SU-DHL-6 (cell line): ENCODE data around the gene SELENOV.

Source experiments
- H2AFZ ChIP-seq: fragments of 200-600 bp; sonication (generic); 2 replicates; pipeline ENCODE4 v1.6.1; 2014; ENCODE audit warnings: low read depth, mild to moderate bottlenecking, moderate library complexity, mixed read lengths, antibody characterized with exemption, low read length; ENCODE audit not compliant: severe bottlenecking
- H3F3A ChIP-seq: fragments of 200-600 bp; shearing (Covaris generic); 2 replicates; pipeline ENCODE4 v1.6.0; 2016; ENCODE audit warnings: antibody characterized with exemption, mild to moderate bottlenecking; ENCODE audit not compliant: insufficient read depth
- H3K27ac ChIP-seq: fragments of 200-600 bp; sonication (generic); 2 replicates; pipeline ENCODE4 v1.5.1; 2016; ENCODE audit warnings: low read depth, mild to moderate bottlenecking, low read length, moderate library complexity, mixed read lengths
- H3K27me3 ChIP-seq: fragments of 200-600 bp; sonication (generic), shearing (Covaris generic); 2 replicates; pipeline ENCODE4 v1.6.0; 2014; ENCODE audit warnings: mild to moderate bottlenecking, low read length
- H3K36me3 ChIP-seq: fragments of 200-600 bp; sonication (generic); 2 replicates; pipeline ENCODE4 v1.6.1; 2014; ENCODE audit warnings: mild to moderate bottlenecking, low read length, mixed read lengths
- H3K4me2 ChIP-seq: fragments of 300-600, 200-600 bp; shearing (Covaris generic), sonication (generic); 2 replicates; pipeline ENCODE4 v1.6.0; 2014; ENCODE audit warnings: low read length, low read depth, mild to moderate bottlenecking; ENCODE audit not compliant: poor library complexity, severe bottlenecking
- H3K4me3 ChIP-seq: fragments of 200-600 bp; sonication (generic); 2 replicates; pipeline ENCODE4 v1.5.1; 2014; ENCODE audit warnings: antibody characterized with exemption, low read length, mild to moderate bottlenecking, mixed read lengths; ENCODE audit not compliant: insufficient read depth, poor library complexity, severe bottlenecking
- H3K79me2 ChIP-seq: fragments of 200-600 bp; sonication (generic); 2 replicates; pipeline ENCODE4 v1.6.1; 2014; ENCODE audit warnings: mild to moderate bottlenecking, low read length, moderate library complexity; ENCODE audit not compliant: insufficient read depth
- H3K9ac ChIP-seq: fragments of 200-600 bp; sonication (generic); 2 replicates; pipeline ENCODE4 v1.7.0; 2014; ENCODE audit warnings: mild to moderate bottlenecking, low read length
- H3K9me2 ChIP-seq: fragments of 200-600 bp; sonication (generic); replicated peaks from 2 replicates; pipeline ENCODE4 v1.6.1; 2014; ENCODE audit warnings: low read length; ENCODE audit not compliant: insufficient read depth
- H3K9me3 ChIP-seq: fragments of 200-600 bp; sonication (generic); 2 replicates; pipeline ENCODE4 v1.6.1; 2014; ENCODE audit warnings: low read length, mixed read lengths; ENCODE audit not compliant: insufficient read depth
- H4K20me1 ChIP-seq: fragments of 200-600 bp; sonication (generic); 2 replicates; pipeline ENCODE4 v1.6.1; 2014; ENCODE audit warnings: low read depth, mild to moderate bottlenecking, antibody characterized with exemption, low read length, moderate library complexity, mixed read lengths
- EZH2phosphoT487 ChIP-seq: fragments of 200-600 bp; sonication (generic), shearing (Covaris generic); conservative IDR thresholded peaks from 2 replicates; pipeline ENCODE4 v1.6.1; 2018; ENCODE audit warnings: mild to moderate bottlenecking, antibody characterized with exemption, low read length, moderate library complexity, mixed read lengths
- TF ChIP-seq, protein P1 (sequence below): fragments of 200-600 bp; sonication (generic); IDR thresholded peaks from one replicate; pipeline ENCODE4 v1.5.1; 2017; ENCODE audit warnings: antibody characterized with exemption, mild to moderate bottlenecking, low read length, moderate library complexity; ENCODE audit not compliant: insufficient read depth, poor library complexity, severe bottlenecking

The SELENOV gene

DNA sequence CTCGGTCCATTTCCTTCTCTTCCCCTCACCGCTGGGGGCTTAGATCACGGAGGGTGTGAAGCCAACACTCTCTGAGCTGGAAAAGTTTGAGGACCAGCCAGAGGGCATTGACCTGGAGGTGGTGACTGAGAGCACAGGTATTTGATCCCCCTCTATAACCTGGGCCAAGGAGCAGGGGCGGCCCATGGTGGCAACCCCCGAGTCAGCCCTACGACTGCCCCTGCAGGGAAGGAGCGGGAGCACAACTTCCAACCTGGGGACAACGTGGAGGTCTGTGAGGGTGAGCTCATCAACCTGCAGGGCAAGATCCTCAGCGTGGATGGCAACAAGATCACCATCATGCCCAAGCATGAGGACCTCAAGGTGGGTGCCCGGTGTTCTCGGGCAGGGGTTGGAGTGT is 45.9 kb upstream of the SELENOV start:
- Histone ChIP-seq H3K9ac (no peak overlapping the region), H3K27me3 (no peaks in the 10 kb centered on the region), H3F3A (no peaks in the 10 kb centered on the region), H4K20me1 (no peaks in the 10 kb centered on the region), H3K9me3 (no peaks in the 10 kb centered on the region), H2AFZ (no peak overlapping the region), H3K4me3 (no peak overlapping the region), H3K9me2 (no peaks in the 10 kb centered on the region), H3K79me2 (no peaks in the 10 kb centered on the region), H3K27ac (no peak overlapping the region), H3K36me3 (no peaks in the 10 kb centered on the region), H3K4me2 (no peak overlapping the region)
- TF ChIP-seq, protein P1, sequence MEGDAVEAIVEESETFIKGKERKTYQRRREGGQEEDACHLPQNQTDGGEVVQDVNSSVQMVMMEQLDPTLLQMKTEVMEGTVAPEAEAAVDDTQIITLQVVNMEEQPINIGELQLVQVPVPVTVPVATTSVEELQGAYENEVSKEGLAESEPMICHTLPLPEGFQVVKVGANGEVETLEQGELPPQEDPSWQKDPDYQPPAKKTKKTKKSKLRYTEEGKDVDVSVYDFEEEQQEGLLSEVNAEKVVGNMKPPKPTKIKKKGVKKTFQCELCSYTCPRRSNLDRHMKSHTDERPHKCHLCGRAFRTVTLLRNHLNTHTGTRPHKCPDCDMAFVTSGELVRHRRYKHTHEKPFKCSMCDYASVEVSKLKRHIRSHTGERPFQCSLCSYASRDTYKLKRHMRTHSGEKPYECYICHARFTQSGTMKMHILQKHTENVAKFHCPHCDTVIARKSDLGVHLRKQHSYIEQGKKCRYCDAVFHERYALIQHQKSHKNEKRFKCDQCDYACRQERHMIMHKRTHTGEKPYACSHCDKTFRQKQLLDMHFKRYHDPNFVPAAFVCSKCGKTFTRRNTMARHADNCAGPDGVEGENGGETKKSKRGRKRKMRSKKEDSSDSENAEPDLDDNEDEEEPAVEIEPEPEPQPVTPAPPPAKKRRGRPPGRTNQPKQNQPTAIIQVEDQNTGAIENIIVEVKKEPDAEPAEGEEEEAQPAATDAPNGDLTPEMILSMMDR: no peak
- TF ChIP-seq EZH2phosphoT487: no peak

DNA sequence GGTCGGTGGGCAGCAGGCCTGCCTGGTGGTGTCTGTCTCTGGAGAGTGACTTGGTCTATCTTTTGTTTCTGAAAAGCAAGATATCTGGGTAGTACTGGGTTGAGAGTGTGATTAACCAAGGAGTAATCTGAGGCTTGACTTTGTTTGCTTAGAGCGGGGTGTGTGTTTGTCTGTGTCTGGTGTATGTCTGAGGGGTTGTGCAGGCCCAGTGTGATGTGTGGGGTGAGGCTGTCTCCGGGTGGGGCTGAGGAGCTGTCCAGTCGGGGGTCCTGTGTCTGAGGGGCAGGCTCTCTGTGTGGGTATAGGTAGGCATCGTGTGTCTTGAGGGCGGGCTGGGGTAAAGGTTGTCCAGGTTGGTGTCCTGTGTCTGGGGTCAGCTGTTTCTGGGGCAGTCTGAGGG is 45.4 kb upstream of the SELENOV start:
- Histone ChIP-seq H3K4me2 (no peak overlapping the region), H3K9me2 (no peaks in the 10 kb centered on the region), H2AFZ (no peak overlapping the region), H3K27ac (no peak overlapping the region), H3K4me3 (no peak overlapping the region), H3K36me3 (no peaks in the 10 kb centered on the region), H3K9ac (no peak overlapping the region), H4K20me1 (no peaks in the 10 kb centered on the region), H3K9me3 (no peaks in the 10 kb centered on the region), H3K27me3 (no peaks in the 10 kb centered on the region), H3K79me2 (no peaks in the 10 kb centered on the region), H3F3A (no peaks in the 10 kb centered on the region)
- no peak for TF ChIP-seq EZH2phosphoT487
- TF ChIP-seq, protein P1: no peak

DNA sequence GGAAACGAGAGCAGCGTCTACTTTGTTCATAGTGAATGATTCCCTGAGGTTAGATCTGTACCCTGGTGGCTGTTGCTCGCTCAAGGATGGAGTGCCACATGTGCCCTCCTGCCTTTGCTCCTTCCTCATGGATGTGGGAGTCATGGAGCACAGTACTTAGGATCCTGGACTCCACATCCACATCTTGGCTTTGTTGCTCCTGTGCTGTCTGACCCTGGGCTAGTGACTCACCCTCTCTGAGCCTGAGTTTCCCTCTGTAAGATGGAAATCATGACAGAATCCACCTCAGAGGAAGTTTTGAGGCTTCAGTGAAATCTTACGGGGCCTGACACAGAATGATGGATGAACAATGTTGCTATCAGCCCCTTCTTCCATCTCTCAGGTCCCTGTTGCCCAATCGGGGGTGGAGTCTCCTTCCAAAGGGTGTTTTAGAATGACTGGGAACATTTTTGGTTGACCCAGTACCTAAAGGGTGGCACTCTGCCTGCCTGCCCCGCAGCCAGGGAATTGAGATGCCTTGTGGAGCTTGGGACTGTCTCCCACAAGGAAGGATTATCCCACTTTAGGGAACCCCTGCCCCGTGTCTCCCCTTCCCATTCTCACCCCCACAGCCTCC is 44.1 kb upstream of the SELENOV start:
- H3K4me3 ChIP-seq: no peak overlapping the region
- no peaks in the 10 kb centered on the region for H4K20me1 ChIP-seq
- H3K36me3 ChIP-seq: no peaks in the 10 kb centered on the region
- no peak overlapping the region for H3K9ac ChIP-seq
- no peak overlapping the region for H3K27ac ChIP-seq
- no peak overlapping the region for H2AFZ ChIP-seq
- H3K9me2 ChIP-seq: no peaks in the 10 kb centered on the region
- H3K27me3 ChIP-seq: no peaks in the 10 kb centered on the region
- no peaks in the 10 kb centered on the region for H3K9me3 ChIP-seq
- H3K79me2 ChIP-seq: no peaks in the 10 kb centered on the region
- TF ChIP-seq, protein P1: no peak
- no peak for TF ChIP-seq EZH2phosphoT487
- no peaks in the 10 kb centered on the region for H3F3A ChIP-seq
- H3K4me2 ChIP-seq: no peak overlapping the region
